Tibial nerve (tissue), 4 donors: Measurements from ENCODE around the gene MAGEF1. TPM values are rescaled to one million over a fixed set of nuclear protein-coding genes. Genes with fewer than 3 reads are reported as not detected.

Source experiments
- DNase-seq, 2 donors: peaks; one replicate each; pipeline ENCODE4 v3.0.0-alpha.2; 2019; ENCODE audit warnings: low spot score in 2 of 2
- H3K27ac ChIP-seq, 4 donors: fragments of 200-600 bp; sonication (generic) in 3 of 4; one replicate each; pipeline ENCODE4 v1.5.1; 2017 to 2019; ENCODE audit warnings: mild to moderate bottlenecking in 1 of 4
- H3K27me3 ChIP-seq, 2 donors: fragments of 200-600 bp; sonication (generic) in 1 of 2; one replicate each; pipeline versions ENCODE4 v1.5.1 to v1.6.0; 2017 to 2019
- H3K36me3 ChIP-seq, 3 donors: fragments of 200-600 bp; sonication (generic); one replicate each; pipeline ENCODE4 v1.5.1; 2018 to 2019
- H3K4me1 ChIP-seq, 4 donors: fragments of 200-600 bp; sonication (generic) in 3 of 4; one replicate each; pipeline ENCODE4 v1.5.1; 2017 to 2019
- H3K4me3 ChIP-seq, 4 donors: fragments of 200-600 bp; sonication (generic) in 3 of 4; one replicate each; pipeline ENCODE4 v1.5.1; 2017 to 2019; ENCODE audit warnings: mild to moderate bottlenecking in 1 of 4, moderate library complexity in 1 of 4
- H3K9me3 ChIP-seq, 4 donors: fragments of 200-600 bp; sonication (generic) in 3 of 4; one replicate each; pipeline ENCODE4 v1.5.1; 2017 to 2019
- CTCF ChIP-seq, 5 experiments: fragments of 200-600 bp in 3 of 5; fragments of 450-650 bp in 2 of 5; sonication (generic) in 3 of 5; IDR thresholded peaks; one replicate each; pipeline ENCODE4 v1.5.1; 2016 to 2019; ENCODE audit warnings: antibody characterized with exemption in 5 of 5, mild to moderate bottlenecking in 3 of 5, moderate library complexity in 2 of 5
- EP300 ChIP-seq, 2 donors: sonication (generic); formaldehyde crosslinking; IDR thresholded peaks; one replicate each; pipeline ENCODE4 v1.6.1; 2017; ENCODE audit warnings: antibody characterized with exemption in 2 of 2, mild to moderate bottlenecking in 1 of 2
- POLR2A ChIP-seq, 2 donors: fragments of 450-650 bp; IDR thresholded peaks; one replicate each; pipeline ENCODE4 v1.6.1; 2017; ENCODE audit warnings: antibody characterized with exemption in 2 of 2, mild to moderate bottlenecking in 2 of 2, moderate library complexity in 2 of 2
- WGBS, 2 donors: methylation state at CpG; one replicate each; pipeline ENCODE4 v1.1.5; 2018; 5-methylcytosine and 5-hydroxymethylcytosine counted together
- total RNA-seq, 4 donors: library from RNA; depleted of rRNA; stranded (reverse); fragments of >200 nt; gene quantifications; one replicate each; pipeline ENCODE4 v1.1.0, GENCODE V29; 2016

Gene MAGEF1
- total RNA-seq, 4 donors from 2014 or later: 29.6 to 48.1 (median 42.4) TPM

DNA sequence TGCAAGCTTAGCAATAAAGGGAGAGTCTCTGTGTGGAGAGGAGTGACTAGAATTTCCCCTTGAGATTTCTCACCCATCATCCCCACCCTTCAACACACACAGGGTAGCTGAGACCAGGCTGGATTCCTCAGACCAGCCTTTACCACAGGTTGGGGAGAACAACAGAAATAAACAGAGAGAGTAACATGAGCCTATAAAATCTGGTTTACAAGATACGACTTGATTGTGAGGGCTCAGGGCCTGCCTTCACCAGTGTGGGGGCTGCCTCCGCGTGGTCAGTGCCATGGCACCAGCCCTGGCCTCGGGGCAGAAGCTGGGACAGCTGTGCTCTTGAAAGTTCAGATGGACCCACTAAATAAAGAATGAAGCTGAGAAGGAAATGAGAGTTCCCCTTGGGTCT is 14.6 kb upstream of the MAGEF1 start:
- no peak overlapping the region for H3K27ac ChIP-seq
- no peak for DNase-seq
- H3K4me3 ChIP-seq: no peak overlapping the region
- 52 to 71% methylated on average over 4 of the region's 4 CpGs for WGBS, 2 donors
- H3K36me3 ChIP-seq: no peaks in the 10 kb centered on the region
- H3K9me3 ChIP-seq: no peaks in the 10 kb centered on the region
- TF ChIP-seq POLR2A (IDR thresholded peaks at IDR 0.05): no peak
- TF ChIP-seq EP300 (IDR thresholded peaks at IDR 0.05): no peak
- no peak for TF ChIP-seq CTCF (IDR thresholded peaks at IDR 0.05)
- H3K27me3 ChIP-seq: no peaks in the 10 kb centered on the region
- H3K4me1 ChIP-seq: peaks cover 0 to 11% (median 3%) of the 10 kb centered on the region in 4 donors

DNA sequence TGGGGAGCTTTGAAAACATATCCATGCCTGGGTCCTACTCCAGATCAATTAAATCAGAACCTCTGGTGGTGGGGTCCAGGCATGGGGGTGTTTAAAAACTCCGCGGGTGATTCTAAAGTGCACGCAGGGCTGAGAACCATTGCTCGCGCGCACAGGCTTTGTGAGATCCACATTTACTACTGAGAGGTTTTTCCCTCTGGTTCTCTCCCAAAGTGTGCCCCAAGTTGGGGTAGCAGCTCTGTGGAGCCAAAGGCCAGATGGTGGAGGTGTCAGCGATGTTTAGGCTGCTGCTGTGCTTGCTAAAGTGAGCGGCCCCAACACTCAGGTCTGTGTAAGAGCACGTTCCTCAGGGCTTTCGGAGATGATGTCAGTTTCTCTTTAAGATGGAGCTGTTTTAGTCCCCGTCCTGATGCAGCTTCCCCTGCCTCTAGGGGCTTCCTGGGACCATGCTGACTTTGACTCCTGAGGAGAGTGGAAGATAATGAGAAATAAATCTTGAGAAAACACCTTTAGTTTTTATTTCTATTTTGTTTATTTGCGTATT is 13.4 kb upstream of the MAGEF1 start:
- DNase-seq: no peak
- Histone ChIP-seq H3K36me3 (no peaks in the 10 kb centered on the region), H3K9me3 (no peaks in the 10 kb centered on the region), H3K4me3 (no peak overlapping the region), H3K27ac (no peak overlapping the region), H3K27me3 (no peaks in the 10 kb centered on the region), H3K4me1 (peaks cover 0 to 11% (median 3%) of the 10 kb centered on the region in 4 donors)
- TF ChIP-seq EP300 (IDR thresholded peaks at IDR 0.05) (no peak), CTCF (IDR thresholded peaks at IDR 0.05) (no peak), POLR2A (IDR thresholded peaks at IDR 0.05) (no peak)
- WGBS, 2 donors: 84 to 89% methylated on average over 12 of the region's 12 CpGs

DNA sequence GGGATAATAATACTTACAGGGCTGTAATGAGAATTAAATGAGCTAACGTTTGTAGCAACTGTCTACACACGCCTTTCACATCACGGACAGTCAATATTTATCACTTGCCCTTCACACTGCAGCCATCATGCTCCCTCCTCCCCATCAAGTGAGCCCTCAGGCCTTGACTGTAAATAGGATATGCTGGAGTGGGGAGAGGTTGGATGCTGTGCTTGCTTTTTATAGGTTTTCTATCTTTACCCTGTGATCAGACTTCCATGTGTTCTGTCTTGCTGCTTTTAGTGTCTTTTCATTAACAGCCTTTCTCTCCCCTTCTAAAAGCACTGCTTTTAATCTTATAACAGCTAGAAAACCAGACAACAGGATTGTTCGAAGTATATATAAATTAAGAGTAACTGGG is 12.8 kb upstream of the MAGEF1 start:
- DNase-seq: no peak
- H3K36me3 ChIP-seq: no peaks in the 10 kb centered on the region
- 83 to 87% methylated on average over 4 of the region's 4 CpGs for WGBS, 2 donors
- H3K27ac ChIP-seq: no peak overlapping the region
- TF ChIP-seq EP300 (IDR thresholded peaks at IDR 0.05) (no peak), POLR2A (IDR thresholded peaks at IDR 0.05) (no peak), CTCF (IDR thresholded peaks at IDR 0.05) (no peak)
- peaks cover 0 to 11% (median 3%) of the 10 kb centered on the region in 4 donors for H3K4me1 ChIP-seq
- H3K9me3 ChIP-seq: no peaks in the 10 kb centered on the region
- no peaks in the 10 kb centered on the region for H3K27me3 ChIP-seq
- no peak overlapping the region for H3K4me3 ChIP-seq

GRCh38 chr3:184719709-184720108 is 7.8 kb upstream of the MAGEF1 start:
- H3K4me3 ChIP-seq: no peak overlapping the region
- H3K27me3 ChIP-seq: no peaks in the 10 kb centered on the region
- H3K4me1 ChIP-seq: peaks cover 0 to 33% (median 12%) of the 10 kb centered on the region in 4 donors
- TF ChIP-seq CTCF (IDR thresholded peaks at IDR 0.05) (no peak), EP300 (IDR thresholded peaks at IDR 0.05) (no peak), POLR2A (IDR thresholded peaks at IDR 0.05) (no peak)
- no peak for DNase-seq
- H3K36me3 ChIP-seq: no peaks in the 10 kb centered on the region
- no peaks in the 10 kb centered on the region for H3K9me3 ChIP-seq
- H3K27ac ChIP-seq: no peak overlapping the region
- 89 to 100% methylated on average over 4 of the region's 4 CpGs for WGBS, 2 donors

- peaks cover 0 to 33% (median 12%) of the 10 kb centered on the region in 4 donors for H3K4me1 ChIP-seq
- 72 to 86% methylated on average over 3 of the region's 3 CpGs for WGBS, 2 donors
- H3K9me3 ChIP-seq: no peaks in the 10 kb centered on the region
- no peak overlapping the region for H3K4me3 ChIP-seq
- no peaks in the 10 kb centered on the region for H3K27me3 ChIP-seq
- peak overlapping the region in 2 of 4 donors; percentile 85 to 92 for H3K27ac ChIP-seq
- TF ChIP-seq CTCF (IDR thresholded peaks at IDR 0.05) (no peak), POLR2A (IDR thresholded peaks at IDR 0.05) (no peak), EP300 (IDR thresholded peaks at IDR 0.05) (no peak)
- H3K36me3 ChIP-seq: no peaks in the 10 kb centered on the region
- no peak for DNase-seq
Observed at GRCh38 chr3:184718431-184718830, 6.6 kb upstream of the MAGEF1 start.
